ENCODE data around the gene ZNF780B.

ZNF780B gene

DNA sequence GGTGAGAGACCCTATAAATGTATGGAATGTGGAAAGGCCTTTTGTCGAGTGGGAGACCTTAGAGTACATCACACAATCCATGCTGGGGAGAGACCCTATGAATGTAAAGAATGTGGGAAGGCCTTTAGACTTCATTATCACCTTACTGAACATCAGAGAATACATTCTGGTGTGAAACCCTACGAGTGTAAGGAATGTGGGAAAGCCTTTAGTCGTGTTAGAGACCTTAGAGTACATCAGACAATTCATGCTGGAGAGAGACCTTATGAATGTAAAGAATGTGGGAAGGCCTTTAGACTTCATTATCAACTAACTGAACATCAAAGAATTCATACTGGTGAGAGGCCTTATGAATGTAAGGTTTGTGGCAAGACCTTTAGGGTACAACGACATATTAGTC lies 42.0 kb downstream of the ZNF780B start:
- no peak for DNase-seq (ENCODE audit: extremely low read depth, low read depth)
- TF ChIP-seq, protein P1, sequence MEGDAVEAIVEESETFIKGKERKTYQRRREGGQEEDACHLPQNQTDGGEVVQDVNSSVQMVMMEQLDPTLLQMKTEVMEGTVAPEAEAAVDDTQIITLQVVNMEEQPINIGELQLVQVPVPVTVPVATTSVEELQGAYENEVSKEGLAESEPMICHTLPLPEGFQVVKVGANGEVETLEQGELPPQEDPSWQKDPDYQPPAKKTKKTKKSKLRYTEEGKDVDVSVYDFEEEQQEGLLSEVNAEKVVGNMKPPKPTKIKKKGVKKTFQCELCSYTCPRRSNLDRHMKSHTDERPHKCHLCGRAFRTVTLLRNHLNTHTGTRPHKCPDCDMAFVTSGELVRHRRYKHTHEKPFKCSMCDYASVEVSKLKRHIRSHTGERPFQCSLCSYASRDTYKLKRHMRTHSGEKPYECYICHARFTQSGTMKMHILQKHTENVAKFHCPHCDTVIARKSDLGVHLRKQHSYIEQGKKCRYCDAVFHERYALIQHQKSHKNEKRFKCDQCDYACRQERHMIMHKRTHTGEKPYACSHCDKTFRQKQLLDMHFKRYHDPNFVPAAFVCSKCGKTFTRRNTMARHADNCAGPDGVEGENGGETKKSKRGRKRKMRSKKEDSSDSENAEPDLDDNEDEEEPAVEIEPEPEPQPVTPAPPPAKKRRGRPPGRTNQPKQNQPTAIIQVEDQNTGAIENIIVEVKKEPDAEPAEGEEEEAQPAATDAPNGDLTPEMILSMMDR (IDR thresholded peaks at IDR 0.05; ENCODE audit: low read depth, low read length, missing control alignments) = no peak
- no peak overlapping the region for H3K4me3 ChIP-seq (replicated peaks; ENCODE audit: low read depth, low read length)

DNA sequence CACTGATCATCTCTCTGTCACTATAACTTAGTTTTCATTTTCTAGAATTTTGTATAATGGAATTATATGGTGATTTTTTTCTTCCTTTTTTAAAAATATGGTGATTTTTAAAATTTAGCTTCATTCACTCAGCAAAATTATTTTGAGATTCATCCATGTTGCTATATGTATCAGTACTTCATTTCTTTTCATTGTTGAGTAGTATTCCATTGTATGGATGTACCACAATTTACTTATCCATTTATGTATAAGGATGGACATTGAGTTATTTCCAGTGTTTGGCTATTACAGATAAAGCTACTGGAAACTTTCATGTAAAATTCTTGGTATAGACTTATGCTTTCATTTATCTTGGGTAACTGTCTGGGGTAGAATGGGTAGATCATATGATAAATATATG lies 46.4 kb downstream of the ZNF780B start:
- no peak overlapping the region for H3K4me3 ChIP-seq (replicated peaks; ENCODE audit: low read depth, low read length)
- DNase-seq (ENCODE audit: extremely low read depth, low read depth) = no peak
- TF ChIP-seq, protein P1 (IDR thresholded peaks at IDR 0.05; ENCODE audit: low read depth, low read length, missing control alignments) = no peak

DNA sequence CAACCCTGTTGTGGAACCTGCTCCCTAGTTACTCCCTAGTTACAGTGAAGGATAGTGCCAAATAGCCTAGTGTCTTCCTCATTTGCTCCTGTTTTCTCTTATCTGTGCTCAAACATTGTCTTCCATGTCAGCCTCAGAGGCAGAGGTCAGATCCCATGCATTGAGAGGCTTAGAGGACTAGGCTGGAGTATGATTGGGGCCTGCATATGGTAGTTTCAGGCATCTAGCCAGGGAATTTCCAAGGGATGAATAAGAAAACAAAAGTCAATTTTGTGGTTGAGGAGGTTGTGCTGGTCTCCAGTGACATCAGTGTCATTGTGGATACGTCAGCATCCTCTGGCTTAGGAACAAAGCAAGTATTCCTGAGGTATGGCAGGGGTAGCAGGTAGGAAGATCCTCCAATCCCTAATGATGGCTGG lies 49.7 kb downstream of the ZNF780B start:
- no peak overlapping the region for H3K4me3 ChIP-seq (replicated peaks; ENCODE audit: low read depth, low read length)
- TF ChIP-seq, protein P1 (IDR thresholded peaks at IDR 0.05; ENCODE audit: low read depth, low read length, missing control alignments) = no peak
- DNase-seq (ENCODE audit: extremely low read depth, low read depth) = peak; percentile 73

DNA sequence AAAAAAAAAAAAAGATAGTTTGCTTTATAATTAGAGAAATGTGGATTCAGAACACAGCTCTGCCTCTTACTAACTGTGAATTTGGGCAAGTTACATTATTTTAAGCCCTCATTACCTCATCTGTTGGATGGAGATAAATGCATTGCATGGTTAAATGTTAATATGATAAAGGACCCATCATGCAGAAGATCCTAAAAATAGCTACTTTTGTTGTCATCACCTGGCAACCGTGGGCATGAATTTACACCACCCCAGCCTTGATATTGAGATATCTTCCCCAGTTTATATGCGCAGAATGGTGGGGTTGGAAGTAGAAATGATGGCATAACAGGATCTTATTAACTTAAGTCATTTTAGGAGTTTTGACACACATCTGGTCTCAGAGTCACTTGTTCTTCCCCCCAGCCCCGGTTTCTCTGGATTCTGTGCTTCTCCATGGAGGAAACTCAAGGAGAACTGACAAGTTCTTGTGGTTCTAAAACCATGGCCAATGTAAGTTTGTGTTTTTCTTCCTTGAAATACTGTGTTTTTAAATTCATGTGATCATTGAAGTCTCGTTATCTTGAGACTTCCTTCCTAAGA lies 50.2 kb downstream of the ZNF780B start:
- TF ChIP-seq, protein P1 (IDR thresholded peaks at IDR 0.05; ENCODE audit: low read depth, low read length, missing control alignments) = no peak
- H3K4me3 ChIP-seq (replicated peaks; ENCODE audit: low read depth, low read length) = no peak overlapping the region
- DNase-seq (ENCODE audit: extremely low read depth, low read depth) = no peak

DNA sequence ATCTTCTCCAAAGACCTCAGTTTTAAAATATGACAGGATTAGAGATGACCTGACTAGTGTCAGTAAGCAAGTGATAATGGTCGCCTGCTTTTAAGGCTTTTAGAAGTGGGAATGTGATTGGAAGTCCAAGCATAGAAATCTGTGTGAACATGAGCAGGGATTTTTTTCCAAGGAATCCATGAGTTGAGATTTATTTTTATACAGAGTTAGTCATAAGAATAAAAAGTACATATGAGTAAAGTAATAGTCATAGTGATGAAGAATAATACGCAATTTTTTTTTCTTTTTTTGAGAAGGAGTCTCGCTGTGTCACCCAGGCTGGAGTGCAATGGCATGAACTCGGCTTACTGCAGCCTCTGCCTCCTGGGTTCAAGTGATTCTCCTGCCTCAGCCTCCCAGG lies 57.5 kb downstream of the ZNF780B start:
- TF ChIP-seq, protein P1 (IDR thresholded peaks at IDR 0.05; ENCODE audit: low read depth, low read length, missing control alignments) = no peak
- H3K4me3 ChIP-seq (replicated peaks; ENCODE audit: low read depth, low read length) = no peak overlapping the region
- no peak for DNase-seq (ENCODE audit: extremely low read depth, low read depth)

DNA sequence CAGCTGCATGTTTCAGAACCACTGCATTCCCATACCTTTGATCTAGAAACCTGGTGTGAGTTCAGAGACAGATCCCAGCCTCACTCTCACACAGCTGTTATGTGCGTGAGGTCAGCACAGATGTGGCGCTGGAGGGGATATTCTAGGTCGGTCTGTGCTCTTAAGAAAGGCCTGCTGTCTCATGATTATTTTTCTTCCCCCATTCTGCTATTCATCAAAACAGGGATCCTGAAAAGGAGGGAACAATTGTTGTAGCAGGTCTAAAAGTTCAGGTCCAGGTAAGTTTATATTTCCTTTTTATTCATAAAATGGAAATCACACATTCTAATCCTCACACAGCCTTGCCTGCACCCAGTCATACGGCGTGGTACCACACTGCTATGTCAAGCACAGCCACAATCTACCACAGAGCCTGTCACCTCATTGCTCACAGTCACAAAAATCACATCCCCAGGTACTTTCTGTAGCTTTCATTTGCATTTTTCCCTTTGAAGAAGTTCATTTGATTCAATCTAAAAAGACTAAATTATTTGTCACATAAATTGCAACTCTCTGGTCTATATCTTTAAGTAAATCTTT lies 58.3 kb downstream of the ZNF780B start:
- H3K4me3 ChIP-seq (replicated peaks; ENCODE audit: low read depth, low read length) = peak overlapping the region; percentile 65
- no peak for DNase-seq (ENCODE audit: extremely low read depth, low read depth)
- TF ChIP-seq, protein P1 (IDR thresholded peaks at IDR 0.05; ENCODE audit: low read depth, low read length, missing control alignments) = no peak
